A549 (cell line): ENCODE measurements around the gene ELOVL2.

Experiments
- HOXB5 ChIP-seq: fragments of 250-450 bp; sonication (Bioruptor Pico); IDR thresholded peaks from 2 replicates; pipeline ENCODE4 v1.5.0; 2020; ENCODE audit warnings: mild to moderate bottlenecking, moderate library complexity
- TF ChIP-seq, protein P1 (sequence below): fragments of >200 bp; sonication (Bioruptor Twin); formaldehyde crosslinking; IDR thresholded peaks from 3 replicates; pipeline ENCODE4 v1.5.1; 2016
- TF ChIP-seq, protein P2 (sequence below): fragments of >200 bp; sonication (Bioruptor Twin); formaldehyde crosslinking; IDR thresholded peaks from 3 replicates; pipeline ENCODE4 v1.6.1; 2016

GRCh38 chr6:11066505-11067347, 22.6 kb upstream of the ELOVL2 start:
- TF ChIP-seq, protein P1, sequence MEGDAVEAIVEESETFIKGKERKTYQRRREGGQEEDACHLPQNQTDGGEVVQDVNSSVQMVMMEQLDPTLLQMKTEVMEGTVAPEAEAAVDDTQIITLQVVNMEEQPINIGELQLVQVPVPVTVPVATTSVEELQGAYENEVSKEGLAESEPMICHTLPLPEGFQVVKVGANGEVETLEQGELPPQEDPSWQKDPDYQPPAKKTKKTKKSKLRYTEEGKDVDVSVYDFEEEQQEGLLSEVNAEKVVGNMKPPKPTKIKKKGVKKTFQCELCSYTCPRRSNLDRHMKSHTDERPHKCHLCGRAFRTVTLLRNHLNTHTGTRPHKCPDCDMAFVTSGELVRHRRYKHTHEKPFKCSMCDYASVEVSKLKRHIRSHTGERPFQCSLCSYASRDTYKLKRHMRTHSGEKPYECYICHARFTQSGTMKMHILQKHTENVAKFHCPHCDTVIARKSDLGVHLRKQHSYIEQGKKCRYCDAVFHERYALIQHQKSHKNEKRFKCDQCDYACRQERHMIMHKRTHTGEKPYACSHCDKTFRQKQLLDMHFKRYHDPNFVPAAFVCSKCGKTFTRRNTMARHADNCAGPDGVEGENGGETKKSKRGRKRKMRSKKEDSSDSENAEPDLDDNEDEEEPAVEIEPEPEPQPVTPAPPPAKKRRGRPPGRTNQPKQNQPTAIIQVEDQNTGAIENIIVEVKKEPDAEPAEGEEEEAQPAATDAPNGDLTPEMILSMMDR, result no peak
- TF ChIP-seq, protein P2, sequence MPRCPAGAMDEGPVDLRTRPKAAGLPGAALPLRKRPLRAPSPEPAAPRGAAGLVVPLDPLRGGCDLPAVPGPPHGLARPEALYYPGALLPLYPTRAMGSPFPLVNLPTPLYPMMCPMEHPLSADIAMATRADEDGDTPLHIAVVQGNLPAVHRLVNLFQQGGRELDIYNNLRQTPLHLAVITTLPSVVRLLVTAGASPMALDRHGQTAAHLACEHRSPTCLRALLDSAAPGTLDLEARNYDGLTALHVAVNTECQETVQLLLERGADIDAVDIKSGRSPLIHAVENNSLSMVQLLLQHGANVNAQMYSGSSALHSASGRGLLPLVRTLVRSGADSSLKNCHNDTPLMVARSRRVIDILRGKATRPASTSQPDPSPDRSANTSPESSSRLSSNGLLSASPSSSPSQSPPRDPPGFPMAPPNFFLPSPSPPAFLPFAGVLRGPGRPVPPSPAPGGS, result no peak
- TF ChIP-seq HOXB5 (CRISPR knock-in tag), result no peak
